Activated CD4-positive, alpha-beta T cell treated with anti-CD3 and anti-CD28 coated beads, Interleukin-2, amount 10 ng/mL, durations not matched to agents 24 days and 14 days (primary cell): ENCODE measurements around the gene CSRNP3. TPM values are rescaled to one million over a fixed set of nuclear protein-coding genes. Genes with fewer than 3 reads are reported as not detected.

ENCODE experiments used
- DNase-seq: peaks from one replicate; pipeline ENCODE4 v3.0.0; 2022
- H3K27ac Mint-ChIP-seq: one replicate; pipeline ENCODE4 v1.8.0; 2022; ENCODE audit warnings: mild to moderate bottlenecking, mixed read lengths
- H3K27me3 Mint-ChIP-seq: one replicate; pipeline ENCODE4 v1.8.0; 2022; ENCODE audit warnings: mixed read lengths
- H3K36me3 Mint-ChIP-seq: one replicate; pipeline ENCODE4 v1.8.0; 2022; ENCODE audit warnings: low read depth, mild to moderate bottlenecking, mixed read lengths
- H3K4me1 Mint-ChIP-seq: one replicate; pipeline ENCODE4 v1.8.0; 2021; ENCODE audit warnings: mixed read lengths
- H3K4me3 Mint-ChIP-seq: one replicate; pipeline ENCODE4 v1.8.0; 2022; ENCODE audit warnings: mild to moderate bottlenecking, moderate library complexity, mixed read lengths
- H3K9me3 Mint-ChIP-seq: one replicate; pipeline ENCODE4 v1.8.0; 2021; ENCODE audit warnings: mixed read lengths
- intact Hi-C: fragments of 100-400 bp; cut with micrococcal nuclease; formaldehyde crosslinking; loops from one replicate; pipeline ENCODE4 v1.15.1; 2023
- total RNA-seq: library from RNA; stranded (reverse); gene quantifications from 2 replicates; pipeline ENCODE4 v1.2.3, GENCODE V29; 2022

Gene CSRNP3
- total RNA-seq, 1 donor from 2014 or later, result not detected

GRCh38 chr2:165497659-165498317, 28.3 kb downstream of the CSRNP3 start:
- Mint-ChIP-seq H3K9me3 (no peaks in the 10 kb centered on the region), H3K27ac (no peak overlapping the region), H3K27me3 (no peaks in the 10 kb centered on the region), H3K4me3 (no peak overlapping the region), H3K4me1 (no peaks in the 10 kb centered on the region), H3K36me3 (no peaks in the 10 kb centered on the region)
- no peak for DNase-seq
- intact Hi-C loops, result no loop called here

GRCh38 chr2:165499131-165499530, 29.6 kb downstream of the CSRNP3 start:
- intact Hi-C loops, result no loop called here
- H3K27ac Mint-ChIP-seq, result no peak overlapping the region
- H3K4me3 Mint-ChIP-seq, result no peak overlapping the region
- no peaks in the 10 kb centered on the region for H3K36me3 Mint-ChIP-seq
- no peaks in the 10 kb centered on the region for H3K9me3 Mint-ChIP-seq
- no peak for DNase-seq
- H3K27me3 Mint-ChIP-seq, result no peaks in the 10 kb centered on the region
- H3K4me1 Mint-ChIP-seq, result no peaks in the 10 kb centered on the region

- no peak for DNase-seq
- intact Hi-C loops, result no loop called here
- no peaks in the 10 kb centered on the region for H3K9me3 Mint-ChIP-seq
- no peak overlapping the region for H3K4me3 Mint-ChIP-seq
- H3K4me1 Mint-ChIP-seq, result no peaks in the 10 kb centered on the region
- no peaks in the 10 kb centered on the region for H3K27me3 Mint-ChIP-seq
- H3K27ac Mint-ChIP-seq, result no peak overlapping the region
- H3K36me3 Mint-ChIP-seq, result no peaks in the 10 kb centered on the region
These were observed 30.5 kb downstream of the CSRNP3 start for GRCh38 chr2:165500001-165500400.

GRCh38 chr2:165500816-165501215, 31.3 kb downstream of the CSRNP3 start:
- no peaks in the 10 kb centered on the region for H3K27me3 Mint-ChIP-seq
- H3K4me3 Mint-ChIP-seq, result no peak overlapping the region
- DNase-seq, result no peak
- H3K36me3 Mint-ChIP-seq, result no peaks in the 10 kb centered on the region
- no peaks in the 10 kb centered on the region for H3K9me3 Mint-ChIP-seq
- no peak overlapping the region for H3K27ac Mint-ChIP-seq
- H3K4me1 Mint-ChIP-seq, result no peaks in the 10 kb centered on the region
- intact Hi-C loops, result no loop called here

- H3K36me3 Mint-ChIP-seq, result no peaks in the 10 kb centered on the region
- no peak overlapping the region for H3K27ac Mint-ChIP-seq
- H3K27me3 Mint-ChIP-seq, result no peaks in the 10 kb centered on the region
- intact Hi-C loops, result no loop called here
- no peak for DNase-seq
- no peaks in the 10 kb centered on the region for H3K9me3 Mint-ChIP-seq
- H3K4me1 Mint-ChIP-seq, result no peaks in the 10 kb centered on the region
- no peak overlapping the region for H3K4me3 Mint-ChIP-seq
These were observed 36.0 kb downstream of the CSRNP3 start for GRCh38 chr2:165505514-165505913.

- Mint-ChIP-seq H3K4me3 (no peak overlapping the region), H3K36me3 (no peaks in the 10 kb centered on the region), H3K9me3 (no peaks in the 10 kb centered on the region), H3K27ac (no peak overlapping the region), H3K4me1 (no peaks in the 10 kb centered on the region), H3K27me3 (no peaks in the 10 kb centered on the region)
- DNase-seq, result no peak
- intact Hi-C loops, result no loop called here
These were observed 39.4 kb downstream of the CSRNP3 start for GRCh38 chr2:165508927-165509326.

- intact Hi-C loops, result no loop called here
- Mint-ChIP-seq H3K4me3 (no peak overlapping the region), H3K4me1 (no peaks in the 10 kb centered on the region), H3K27ac (no peak overlapping the region), H3K27me3 (no peaks in the 10 kb centered on the region), H3K9me3 (no peaks in the 10 kb centered on the region), H3K36me3 (no peaks in the 10 kb centered on the region)
- no peak for DNase-seq
These were observed 44.0 kb downstream of the CSRNP3 start for GRCh38 chr2:165513479-165513878.

GRCh38 chr2:165518611-165519010, 49.1 kb downstream of the CSRNP3 start:
- no peaks in the 10 kb centered on the region for H3K4me1 Mint-ChIP-seq
- no peaks in the 10 kb centered on the region for H3K27me3 Mint-ChIP-seq
- no peak for DNase-seq
- H3K36me3 Mint-ChIP-seq, result no peaks in the 10 kb centered on the region
- no peak overlapping the region for H3K4me3 Mint-ChIP-seq
- H3K27ac Mint-ChIP-seq, result no peak overlapping the region
- no peaks in the 10 kb centered on the region for H3K9me3 Mint-ChIP-seq
- intact Hi-C loops, result no loop called here

- no peak overlapping the region for H3K4me3 Mint-ChIP-seq
- H3K27ac Mint-ChIP-seq, result no peak overlapping the region
- no peaks in the 10 kb centered on the region for H3K9me3 Mint-ChIP-seq
- no peak for DNase-seq
- no peaks in the 10 kb centered on the region for H3K27me3 Mint-ChIP-seq
- H3K36me3 Mint-ChIP-seq, result no peaks in the 10 kb centered on the region
- H3K4me1 Mint-ChIP-seq, result no peaks in the 10 kb centered on the region
- intact Hi-C loops, result no loop called here
These were observed 53.2 kb downstream of the CSRNP3 start for GRCh38 chr2:165522719-165523118.

GRCh38 chr2:165524720-165525119, 55.2 kb downstream of the CSRNP3 start:
- Mint-ChIP-seq H3K36me3 (no peaks in the 10 kb centered on the region), H3K4me3 (no peak overlapping the region), H3K27me3 (no peaks in the 10 kb centered on the region), H3K4me1 (no peaks in the 10 kb centered on the region), H3K9me3 (no peaks in the 10 kb centered on the region), H3K27ac (no peak overlapping the region)
- intact Hi-C loops, result no loop called here
- DNase-seq, result no peak

- no peaks in the 10 kb centered on the region for H3K36me3 Mint-ChIP-seq
- no peak for DNase-seq
- intact Hi-C loops, result no loop called here
- H3K4me1 Mint-ChIP-seq, result no peaks in the 10 kb centered on the region
- H3K9me3 Mint-ChIP-seq, result no peaks in the 10 kb centered on the region
- no peak overlapping the region for H3K27ac Mint-ChIP-seq
- no peaks in the 10 kb centered on the region for H3K27me3 Mint-ChIP-seq
- H3K4me3 Mint-ChIP-seq, result no peak overlapping the region
These were observed 59.2 kb downstream of the CSRNP3 start for GRCh38 chr2:165528691-165529090.

GRCh38 chr2:165529130-165529529, 59.6 kb downstream of the CSRNP3 start:
- no peak overlapping the region for H3K4me3 Mint-ChIP-seq
- DNase-seq, result no peak
- H3K9me3 Mint-ChIP-seq, result no peaks in the 10 kb centered on the region
- no peaks in the 10 kb centered on the region for H3K27me3 Mint-ChIP-seq
- intact Hi-C loops, result no loop called here
- H3K36me3 Mint-ChIP-seq, result no peaks in the 10 kb centered on the region
- no peak overlapping the region for H3K27ac Mint-ChIP-seq
- no peaks in the 10 kb centered on the region for H3K4me1 Mint-ChIP-seq

GRCh38 chr2:165533331-165533730, 63.8 kb downstream of the CSRNP3 start:
- Mint-ChIP-seq H3K27ac (no peak overlapping the region), H3K4me3 (no peak overlapping the region), H3K27me3 (no peaks in the 10 kb centered on the region), H3K4me1 (no peaks in the 10 kb centered on the region), H3K9me3 (no peaks in the 10 kb centered on the region), H3K36me3 (no peaks in the 10 kb centered on the region)
- no peak for DNase-seq
- intact Hi-C loops, result no loop called here

GRCh38 chr2:165535471-165535870, 66.0 kb downstream of the CSRNP3 start:
- intact Hi-C loops, result no loop called here
- Mint-ChIP-seq H3K27ac (no peak overlapping the region), H3K9me3 (no peaks in the 10 kb centered on the region), H3K4me1 (no peaks in the 10 kb centered on the region), H3K4me3 (no peak overlapping the region), H3K27me3 (no peaks in the 10 kb centered on the region), H3K36me3 (no peaks in the 10 kb centered on the region)
- no peak for DNase-seq

- no peak for DNase-seq
- intact Hi-C loops, result no loop called here
- Mint-ChIP-seq H3K9me3 (no peaks in the 10 kb centered on the region), H3K27me3 (no peaks in the 10 kb centered on the region), H3K4me1 (no peaks in the 10 kb centered on the region), H3K36me3 (no peaks in the 10 kb centered on the region), H3K4me3 (no peak overlapping the region), H3K27ac (no peak overlapping the region)
These were observed 67.5 kb downstream of the CSRNP3 start for GRCh38 chr2:165536851-165537499.
